GM12873 (cell line): ENCODE results near the gene PAFAH1B2.

ENCODE experiments used
- CTCF ChIP-seq: IDR thresholded peaks from 2 replicates; pipeline ENCODE4 v1.5.1; 2012; ENCODE audit warnings: low read depth, mild to moderate bottlenecking, moderate library complexity, low read length, control low read depth; ENCODE audit not compliant: insufficient read depth; ENCODE audit errors: missing control alignments

PAFAH1B2 gene

GRCh38 chr11:117225553-117226170, 81.6 kb downstream of the PAFAH1B2 start:
- no peak for TF ChIP-seq CTCF
